GM23338 (cell line): ENCODE data around the gene TTC17. TPM values are rescaled to one million over a fixed set of nuclear protein-coding genes. Genes with fewer than 3 reads are reported as not detected.

Experiments used
- ATAC-seq: fragments of 200-7000 bp; cut with Tn5 transposase; 3 replicates; pipeline ENCODE4 v1.9.1; 2020
- DNase-seq: peaks from one replicate; pipeline ENCODE4 v3.0.0-alpha.2; 2015; ENCODE audit warnings: low spot score
- H2AFZ ChIP-seq: fragments of 200-600 bp; sonication (generic); 2 replicates; pipeline ENCODE4 v1.8.0; 2016; ENCODE audit warnings: antibody characterized with exemption, mild to moderate bottlenecking, moderate library complexity
- H3F3A ChIP-seq: fragments of 200-600 bp; sonication (generic); replicated peaks from 2 replicates; pipeline ENCODE4 v1.8.0; 2017; ENCODE audit warnings: antibody characterized with exemption, mixed run types, low read depth
- H3K27ac ChIP-seq: fragments of 200-600 bp; sonication (generic); 2 replicates; pipeline ENCODE4 v1.6.1; 2016; ENCODE audit warnings: low read depth
- H3K27me3 ChIP-seq: fragments of 200-600 bp; sonication (generic); 2 replicates; pipeline ENCODE4 v1.8.0; 2016; ENCODE audit warnings: mild to moderate bottlenecking, mixed run types, moderate library complexity; ENCODE audit not compliant: insufficient read depth
- H3K36me3 ChIP-seq: fragments of 200-600 bp; sonication (generic); 2 replicates; pipeline ENCODE4 v1.8.0; 2016; ENCODE audit warnings: mild to moderate bottlenecking; ENCODE audit not compliant: insufficient read depth
- H3K4me1 ChIP-seq: fragments of 200-600 bp; sonication (generic); 2 replicates; pipeline ENCODE4 v1.8.0; 2016; ENCODE audit warnings: mild to moderate bottlenecking, moderate library complexity; ENCODE audit not compliant: insufficient read depth
- H3K4me2 ChIP-seq: fragments of 200-600 bp; sonication (generic); 2 replicates; pipeline ENCODE4 v1.7.1; 2017; ENCODE audit warnings: mixed run types
- H3K4me3 ChIP-seq: fragments of 200-600 bp; sonication (generic); 2 replicates; pipeline ENCODE4 v1.6.1; 2016; ENCODE audit warnings: mixed run types
- H3K79me2 ChIP-seq: fragments of 200-600 bp; sonication (generic); replicated peaks from 2 replicates; pipeline ENCODE4 v1.8.0; 2017; ENCODE audit warnings: mild to moderate bottlenecking; ENCODE audit not compliant: insufficient read depth
- H3K9me2 ChIP-seq: fragments of 200-600 bp; sonication (generic); 2 replicates; pipeline ENCODE4 v1.8.0; 2017; ENCODE audit not compliant: insufficient read depth
- H4K20me1 ChIP-seq: fragments of 200-600 bp; sonication (generic); replicated peaks from 2 replicates; pipeline ENCODE4 v1.8.0; 2017; ENCODE audit warnings: mild to moderate bottlenecking; ENCODE audit not compliant: insufficient read depth
- H3K27ac Mint-ChIP-seq: 2 replicates; pipeline ENCODE4 v1.8.0; 2020; ENCODE audit warnings: inconsistent platforms, mild to moderate bottlenecking, moderate library complexity, mixed read lengths
- H3K27me3 Mint-ChIP-seq: 3 replicates; pipeline ENCODE4 v1.8.0; 2022; ENCODE audit warnings: low read depth, mild to moderate bottlenecking, moderate library complexity, mixed read lengths, inconsistent platforms; ENCODE audit not compliant: insufficient read depth, poor library complexity
- H3K36me3 Mint-ChIP-seq: 3 replicates; pipeline ENCODE4 v1.8.0; 2021; ENCODE audit warnings: low read depth, mild to moderate bottlenecking, inconsistent platforms, moderate library complexity, mixed read lengths
- H3K4me1 Mint-ChIP-seq: 3 replicates; pipeline ENCODE4 v1.8.0; 2020; ENCODE audit warnings: mild to moderate bottlenecking, inconsistent platforms, mixed read lengths
- H3K4me3 Mint-ChIP-seq: 3 replicates; pipeline ENCODE4 v1.8.0; 2021; ENCODE audit warnings: moderate library complexity, mild to moderate bottlenecking, inconsistent platforms, mixed read lengths
- H3K9me3 Mint-ChIP-seq: 3 replicates; pipeline ENCODE4 v1.8.0; 2020; ENCODE audit warnings: moderate library complexity, mild to moderate bottlenecking, inconsistent platforms, mixed read lengths
- CREB1 ChIP-seq: fragments of 250-450 bp; sonication (Bioruptor Pico); IDR thresholded peaks from 2 replicates; pipeline ENCODE4 v1.5.0; 2020; ENCODE audit warnings: low read depth, mild to moderate bottlenecking, moderate library complexity
- CTCF ChIP-seq, 2 experiments: fragments of 200-600 bp in 1 of 2; sonication (generic) in 1 of 2; conservative IDR thresholded peaks; 2 replicates each; pipeline versions ENCODE4 v1.5.1 to v1.6.1; 2016 to 2017; ENCODE audit warnings: antibody characterized with exemption in 2 of 2, low read depth in 2 of 2, mild to moderate bottlenecking in 2 of 2, moderate library complexity in 1 of 2
- ETS1 ChIP-seq: IDR thresholded peaks from 2 replicates; pipeline ENCODE4 v1.6.1; 2016; ENCODE audit warnings: antibody characterized with exemption
- EZH2 ChIP-seq: fragments of 200-600 bp; sonication (generic); IDR thresholded peaks from one replicate; pipeline ENCODE4 v1.8.0; 2017; ENCODE audit warnings: antibody characterized with exemption, mild to moderate bottlenecking, low read depth; ENCODE audit not compliant: unreplicated experiment
- EZH2phosphoT487 ChIP-seq: fragments of 200-600 bp; sonication (generic); IDR thresholded peaks from one replicate; pipeline ENCODE4 v1.8.1; 2018; ENCODE audit warnings: antibody characterized with exemption; ENCODE audit not compliant: unreplicated experiment
- NANOG ChIP-seq: IDR thresholded peaks from 2 replicates; pipeline ENCODE4 v1.6.1; 2016; ENCODE audit warnings: antibody characterized with exemption, borderline replicate concordance
- POLR2AphosphoS5 ChIP-seq: IDR thresholded peaks from 2 replicates; pipeline ENCODE4 v1.6.1; 2016; ENCODE audit warnings: antibody characterized with exemption, low read depth
- REST ChIP-seq: IDR thresholded peaks from one replicate; pipeline ENCODE4 v1.6.1; 2018; ENCODE audit warnings: antibody characterized with exemption; ENCODE audit not compliant: unreplicated experiment
- STAT1 ChIP-seq: IDR thresholded peaks from one replicate; pipeline ENCODE4 v1.6.1; 2016; ENCODE audit warnings: antibody characterized with exemption; ENCODE audit not compliant: unreplicated experiment
- ZNF114 ChIP-seq: fragments of 250-450 bp; sonication (Bioruptor Pico); IDR thresholded peaks from 2 replicates; pipeline ENCODE4 v1.5.0; 2020; ENCODE audit warnings: mild to moderate bottlenecking, moderate library complexity
- ZNF331 ChIP-seq: fragments of 250-450 bp; sonication (Bioruptor Pico); IDR thresholded peaks from 2 replicates; pipeline ENCODE4 v1.5.0; 2020; ENCODE audit warnings: low read depth, mild to moderate bottlenecking, moderate library complexity
- ZNF462 ChIP-seq: fragments of 250-450 bp; sonication (Bioruptor Pico); IDR thresholded peaks from 2 replicates; pipeline ENCODE4 v1.5.0; 2020; ENCODE audit warnings: mild to moderate bottlenecking, moderate library complexity
- polyA plus RNA-seq: library from polyadenylated mRNA; unstranded; fragments of >200 nt; fragmentation: Nextera tagmentation; extraction: Ambion mirVana; gene quantifications from 2 replicates; pipeline ENCODE4 v1.2.1, GENCODE V29; 2016
- total RNA-seq: library from RNA; depleted of rRNA; stranded (reverse); fragments of >200 nt; shearing (Covaris generic); gene quantifications from 2 replicates; pipeline ENCODE4 v1.2.3, GENCODE V29; 2014

Gene TTC17
- total and polyA plus RNA-seq, 2 experiments from 2014 or later = 59.3 to 87.9 TPM

GRCh38 chr11:43360361-43361032 lies 1.8 kb downstream of the TTC17 start (continued):
- no peak for TF ChIP-seq ZNF462 (CRISPR knock-in tag)

GRCh38 chr11:43366677-43367076 lies 8.0 kb downstream of the TTC17 start:
- H2AFZ ChIP-seq = no peak overlapping the region
- ATAC-seq = no peak
- H3K27ac Mint-ChIP-seq = no peak overlapping the region; the same call in 1 of the 2 replicates
- TF ChIP-seq ETS1 (no peak), POLR2AphosphoS5 (no peak), EZH2phosphoT487 (no peak), CREB1 (CRISPR knock-in tag) (no peak), ZNF114 (CRISPR knock-in tag) (no peak), NANOG (no peak), STAT1 (no peak), CTCF (conservative IDR thresholded peaks at IDR 0.05; ENCODE audit: low read depth in 2 of 2) (no peak), ZNF331 (CRISPR knock-in tag) (no peak), EZH2 (no peak), REST (no peak)

More at GRCh38 chr11:43366677-43367076, 8.0 kb downstream of the TTC17 start:
- no peaks in the 10 kb centered on the region for H3K36me3 ChIP-seq
- H3K9me3 Mint-ChIP-seq = no peaks in the 10 kb centered on the region
- no peak overlapping the region for H3K4me2 ChIP-seq
- no peaks in the 10 kb centered on the region for H3K4me1 ChIP-seq
- H3K27me3 ChIP-seq = no peaks in the 10 kb centered on the region
- peaks cover 16% of the 10 kb centered on the region for H3K36me3 Mint-ChIP-seq
- peaks cover 36% of the 10 kb centered on the region for H4K20me1 ChIP-seq
- peaks cover 100% of the 10 kb centered on the region for H3K79me2 ChIP-seq
- DNase-seq = no peak
- H3K9me2 ChIP-seq = no peaks in the 10 kb centered on the region
- H3F3A ChIP-seq = no peaks in the 10 kb centered on the region
- no peaks in the 10 kb centered on the region for H3K27me3 Mint-ChIP-seq
- H3K4me3 ChIP-seq = no peak overlapping the region
- H3K4me1 Mint-ChIP-seq = 0 out of 3 replicates have a peak, but pooled peaks cover 3% of the 10 kb centered on the region
- H3K4me3 Mint-ChIP-seq = no peak overlapping the region
- 0 out of 2 replicates have a peak overlapping the region, but pooled peaks have one; percentile 24 for H3K27ac ChIP-seq
